Measurements from ENCODE around the gene ITGB1BP2.
"Not testable (repeated sequence)": the region's sequence is repeated elsewhere in the genome, so short reads cannot be mapped to it uniquely, and the experiment has no call there.

ITGB1BP2 gene

GRCh38 chrX:71301195-71301924 lies at the start of gene ITGB1BP2:
ITGB1BP2 (plus strand) TSS chrX:71301750; CDS start chrX:71301807, 57 bp downstream.
- DNase-seq: no peak

- no peak for DNase-seq
Observed at GRCh38 chrX:71252221-71252620, 49.3 kb upstream of the ITGB1BP2 start.

GRCh38 chrX:71253253-71254091 lies 48.1 kb upstream of the ITGB1BP2 start:
- DNase-seq: peak; percentile 41

- DNase-seq: peak; percentile 82
Observed at GRCh38 chrX:71254092-71254963, 47.2 kb upstream of the ITGB1BP2 start, which contains the start of gene ZMYM3. ZMYM3 (minus strand) TSS chrX:71254140; CDS start chrX:71253255, 885 bp downstream.

- DNase-seq: no peak
Observed at GRCh38 chrX:71256051-71256450, 45.5 kb upstream of the ITGB1BP2 start.

- DNase-seq: no peak
Observed at GRCh38 chrX:71256856-71257255, 44.7 kb upstream of the ITGB1BP2 start.

- not testable (repeated sequence) for DNase-seq
Observed at GRCh38 chrX:71268624-71269023, 32.9 kb upstream of the ITGB1BP2 start.

GRCh38 chrX:71269801-71270395 lies 31.7 kb upstream of the ITGB1BP2 start:
- DNase-seq: no peak

- not testable (repeated sequence) for DNase-seq
Observed at GRCh38 chrX:71272313-71272712, 29.2 kb upstream of the ITGB1BP2 start.

GRCh38 chrX:71281300-71281699 lies 20.2 kb upstream of the ITGB1BP2 start:
- not testable (repeated sequence) for DNase-seq

- peak; percentile 61 for DNase-seq
Observed at GRCh38 chrX:71282514-71283402, 18.8 kb upstream of the ITGB1BP2 start.

- DNase-seq: peak; percentile 96
Observed at GRCh38 chrX:71283403-71284143, 18.0 kb upstream of the ITGB1BP2 start, which contains the start of gene NONO. NONO (plus strand) TSS chrX:71283635; CDS start chrX:71290638, 7,003 bp downstream.

- DNase-seq: no peak
Observed at GRCh38 chrX:71285929-71286328, 15.6 kb upstream of the ITGB1BP2 start.

- DNase-seq: no peak
Observed at GRCh38 chrX:71291381-71291780, 10.2 kb upstream of the ITGB1BP2 start.

GRCh38 chrX:71292669-71293365 lies 8.7 kb upstream of the ITGB1BP2 start:
- no peak for DNase-seq

GRCh38 chrX:71296806-71297205 lies 4.7 kb upstream of the ITGB1BP2 start:
- DNase-seq: no peak

- no peak for DNase-seq
Observed at GRCh38 chrX:71298119-71298518, 3.4 kb upstream of the ITGB1BP2 start.

- not testable (repeated sequence) for DNase-seq
Observed at GRCh38 chrX:71300064-71300463, 1.5 kb upstream of the ITGB1BP2 start.

GRCh38 chrX:71300495-71300894 lies 1.1 kb upstream of the ITGB1BP2 start:
- DNase-seq: not testable (repeated sequence)
